SU-DHL-6 (cell line): ENCODE data around the gene COA8.
A peak's percentile ranks its signal among the peaks of the same experiment; 100 is the strongest.

ENCODE experiments used
- H2AFZ ChIP-seq: fragments of 200-600 bp; sonication (generic); 2 replicates; pipeline ENCODE4 v1.6.1; 2014; ENCODE audit warnings: low read depth, mild to moderate bottlenecking, moderate library complexity, mixed read lengths, antibody characterized with exemption, low read length; ENCODE audit not compliant: severe bottlenecking
- H3F3A ChIP-seq: fragments of 200-600 bp; shearing (Covaris generic); 2 replicates; pipeline ENCODE4 v1.6.0; 2016; ENCODE audit warnings: antibody characterized with exemption, mild to moderate bottlenecking; ENCODE audit not compliant: insufficient read depth
- H3K27ac ChIP-seq: fragments of 200-600 bp; sonication (generic); 2 replicates; pipeline ENCODE4 v1.5.1; 2016; ENCODE audit warnings: low read depth, mild to moderate bottlenecking, low read length, moderate library complexity, mixed read lengths
- H3K27me3 ChIP-seq: fragments of 200-600 bp; sonication (generic), shearing (Covaris generic); 2 replicates; pipeline ENCODE4 v1.6.0; 2014; ENCODE audit warnings: mild to moderate bottlenecking, low read length
- H3K36me3 ChIP-seq: fragments of 200-600 bp; sonication (generic); 2 replicates; pipeline ENCODE4 v1.6.1; 2014; ENCODE audit warnings: mild to moderate bottlenecking, low read length, mixed read lengths
- H3K4me2 ChIP-seq: fragments of 300-600, 200-600 bp; shearing (Covaris generic), sonication (generic); 2 replicates; pipeline ENCODE4 v1.6.0; 2014; ENCODE audit warnings: low read length, low read depth, mild to moderate bottlenecking; ENCODE audit not compliant: poor library complexity, severe bottlenecking
- H3K4me3 ChIP-seq: fragments of 200-600 bp; sonication (generic); 2 replicates; pipeline ENCODE4 v1.5.1; 2014; ENCODE audit warnings: antibody characterized with exemption, low read length, mild to moderate bottlenecking, mixed read lengths; ENCODE audit not compliant: insufficient read depth, poor library complexity, severe bottlenecking
- H3K79me2 ChIP-seq: fragments of 200-600 bp; sonication (generic); 2 replicates; pipeline ENCODE4 v1.6.1; 2014; ENCODE audit warnings: mild to moderate bottlenecking, low read length, moderate library complexity; ENCODE audit not compliant: insufficient read depth
- H3K9ac ChIP-seq: fragments of 200-600 bp; sonication (generic); 2 replicates; pipeline ENCODE4 v1.7.0; 2014; ENCODE audit warnings: mild to moderate bottlenecking, low read length
- H3K9me2 ChIP-seq: fragments of 200-600 bp; sonication (generic); replicated peaks from 2 replicates; pipeline ENCODE4 v1.6.1; 2014; ENCODE audit warnings: low read length; ENCODE audit not compliant: insufficient read depth
- H3K9me3 ChIP-seq: fragments of 200-600 bp; sonication (generic); 2 replicates; pipeline ENCODE4 v1.6.1; 2014; ENCODE audit warnings: low read length, mixed read lengths; ENCODE audit not compliant: insufficient read depth
- H4K20me1 ChIP-seq: fragments of 200-600 bp; sonication (generic); 2 replicates; pipeline ENCODE4 v1.6.1; 2014; ENCODE audit warnings: low read depth, mild to moderate bottlenecking, antibody characterized with exemption, low read length, moderate library complexity, mixed read lengths
- EZH2phosphoT487 ChIP-seq: fragments of 200-600 bp; sonication (generic), shearing (Covaris generic); conservative IDR thresholded peaks from 2 replicates; pipeline ENCODE4 v1.6.1; 2018; ENCODE audit warnings: mild to moderate bottlenecking, antibody characterized with exemption, low read length, moderate library complexity, mixed read lengths
- TF ChIP-seq, protein P1 (sequence below): fragments of 200-600 bp; sonication (generic); IDR thresholded peaks from one replicate; pipeline ENCODE4 v1.5.1; 2017; ENCODE audit warnings: antibody characterized with exemption, mild to moderate bottlenecking, low read length, moderate library complexity; ENCODE audit not compliant: insufficient read depth, poor library complexity, severe bottlenecking

COA8 gene

GRCh38 chr14:103562429-103563225, at the start of gene COA8, which contains the start of gene BAG5:
Gene COA8 (plus strand): TSS chr14:103562960. CDS start chr14:103563002, 42 bp downstream.
Gene BAG5 (minus strand): TSS chr14:103562657. CDS start chr14:103561164, 1,493 bp downstream.
- TF ChIP-seq, protein P1, sequence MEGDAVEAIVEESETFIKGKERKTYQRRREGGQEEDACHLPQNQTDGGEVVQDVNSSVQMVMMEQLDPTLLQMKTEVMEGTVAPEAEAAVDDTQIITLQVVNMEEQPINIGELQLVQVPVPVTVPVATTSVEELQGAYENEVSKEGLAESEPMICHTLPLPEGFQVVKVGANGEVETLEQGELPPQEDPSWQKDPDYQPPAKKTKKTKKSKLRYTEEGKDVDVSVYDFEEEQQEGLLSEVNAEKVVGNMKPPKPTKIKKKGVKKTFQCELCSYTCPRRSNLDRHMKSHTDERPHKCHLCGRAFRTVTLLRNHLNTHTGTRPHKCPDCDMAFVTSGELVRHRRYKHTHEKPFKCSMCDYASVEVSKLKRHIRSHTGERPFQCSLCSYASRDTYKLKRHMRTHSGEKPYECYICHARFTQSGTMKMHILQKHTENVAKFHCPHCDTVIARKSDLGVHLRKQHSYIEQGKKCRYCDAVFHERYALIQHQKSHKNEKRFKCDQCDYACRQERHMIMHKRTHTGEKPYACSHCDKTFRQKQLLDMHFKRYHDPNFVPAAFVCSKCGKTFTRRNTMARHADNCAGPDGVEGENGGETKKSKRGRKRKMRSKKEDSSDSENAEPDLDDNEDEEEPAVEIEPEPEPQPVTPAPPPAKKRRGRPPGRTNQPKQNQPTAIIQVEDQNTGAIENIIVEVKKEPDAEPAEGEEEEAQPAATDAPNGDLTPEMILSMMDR: no peak
- no peak for TF ChIP-seq EZH2phosphoT487
- peaks cover 5% of the 10 kb centered on the region; the same call in 1 of the 2 replicates for H3F3A ChIP-seq
- peaks cover 19% of the 10 kb centered on the region; the same call in 1 of the 2 replicates for H4K20me1 ChIP-seq
- no peaks in the 10 kb centered on the region for H3K9me2 ChIP-seq
- H3K36me3 ChIP-seq: peaks cover 13% of the 10 kb centered on the region
- peaks cover 92% of the 10 kb centered on the region for H3K79me2 ChIP-seq
- H2AFZ ChIP-seq: peak within 1 kb of the TSS; percentile 87
- H3K27ac ChIP-seq: peak within 1 kb of the TSS; percentile 85
- H3K9me3 ChIP-seq: no peaks in the 10 kb centered on the region
- peak within 1 kb of the TSS; percentile 98 for H3K9ac ChIP-seq
- peak within 1 kb of the TSS; percentile 99 for H3K4me2 ChIP-seq
- no peaks in the 10 kb centered on the region for H3K27me3 ChIP-seq
- peak within 1 kb of the TSS; percentile 95 for H3K4me3 ChIP-seq

- no peaks in the 10 kb centered on the region for H3K79me2 ChIP-seq
- H3K27me3 ChIP-seq: no peaks in the 10 kb centered on the region
- H3K4me3 ChIP-seq: no peak overlapping the region
- H4K20me1 ChIP-seq: no peaks in the 10 kb centered on the region
- no peaks in the 10 kb centered on the region for H3K36me3 ChIP-seq
- H2AFZ ChIP-seq: no peak overlapping the region
- no peaks in the 10 kb centered on the region for H3F3A ChIP-seq
- H3K9ac ChIP-seq: no peak overlapping the region
- TF ChIP-seq EZH2phosphoT487: no peak
- TF ChIP-seq, protein P1: no peak
- no peak overlapping the region for H3K4me2 ChIP-seq
- H3K27ac ChIP-seq: no peak overlapping the region
- H3K9me2 ChIP-seq: no peaks in the 10 kb centered on the region
- no peaks in the 10 kb centered on the region for H3K9me3 ChIP-seq
Observed at GRCh38 chr14:103514596-103515421, 48.0 kb upstream of the COA8 start.

DNA sequence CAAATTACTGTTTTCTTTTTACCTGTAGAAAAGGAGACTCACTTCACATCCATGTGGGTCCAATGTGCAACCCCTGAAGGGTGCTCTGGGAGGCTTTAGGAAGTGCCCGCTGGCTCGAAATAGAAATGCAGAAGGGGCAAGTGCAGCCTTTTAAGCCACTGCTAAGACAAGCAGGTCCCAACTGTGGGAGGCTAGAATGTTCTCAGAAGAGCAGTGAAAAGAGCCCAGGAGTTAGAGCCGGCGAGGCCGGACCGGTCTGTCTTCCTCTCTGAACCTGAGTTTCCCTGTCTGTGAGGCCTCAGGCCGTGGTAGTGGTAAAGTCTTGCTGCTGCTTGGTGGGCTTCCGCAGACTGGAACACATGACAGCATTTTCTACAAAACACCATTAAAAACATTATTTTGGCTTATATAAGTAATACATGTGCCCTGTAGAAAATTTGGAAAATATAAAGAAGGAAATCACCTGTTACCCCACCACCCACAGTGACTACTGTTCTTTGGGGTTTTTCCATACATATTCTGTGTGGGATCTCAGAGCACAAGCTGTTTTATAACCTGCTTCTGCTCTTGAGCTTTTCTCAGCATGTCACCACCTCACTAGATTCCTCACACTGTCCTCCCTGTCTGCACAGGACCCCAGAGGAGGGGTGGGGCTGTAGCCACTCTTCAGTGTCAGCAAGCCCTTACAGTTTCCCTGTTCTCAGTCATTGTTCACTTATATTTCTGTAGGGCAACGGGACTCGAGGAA, 46.2 kb upstream of the COA8 start:
- TF ChIP-seq EZH2phosphoT487: no peak
- TF ChIP-seq, protein P1: no peak
- no peaks in the 10 kb centered on the region for H3K79me2 ChIP-seq
- H3K9me3 ChIP-seq: no peaks in the 10 kb centered on the region
- no peak overlapping the region for H2AFZ ChIP-seq
- no peak overlapping the region for H3K27ac ChIP-seq
- no peak overlapping the region for H3K9ac ChIP-seq
- H3K4me2 ChIP-seq: no peak overlapping the region
- H3K36me3 ChIP-seq: no peaks in the 10 kb centered on the region
- no peak overlapping the region for H3K4me3 ChIP-seq
- no peaks in the 10 kb centered on the region for H4K20me1 ChIP-seq
- H3K27me3 ChIP-seq: no peaks in the 10 kb centered on the region
- no peaks in the 10 kb centered on the region for H3K9me2 ChIP-seq
- 0 out of 2 replicates have a peak, but pooled peaks cover 8% of the 10 kb centered on the region for H3F3A ChIP-seq
